DMS153 (cell line): ENCODE data around the gene ACCSL.
A peak's percentile ranks its signal among the peaks of the same experiment; 100 is the strongest.

Source experiments
- DNase-seq: peaks from one replicate; lab custom pipeline; 2025; lab: John Stamatoyannopoulos, UW

ACCSL gene

GRCh38 chr11:44018829-44019228, 29.0 kb upstream of the ACCSL start:
- DNase-seq: no peak

- no peak for DNase-seq
These were observed 22.8 kb upstream of the ACCSL start for GRCh38 chr11:44024977-44025376.

GRCh38 chr11:44025727-44026126, 22.1 kb upstream of the ACCSL start:
- DNase-seq: no peak

GRCh38 chr11:44028401-44028800, 19.4 kb upstream of the ACCSL start:
- DNase-seq: no peak

- DNase-seq: no peak
These were observed 18.8 kb upstream of the ACCSL start for GRCh38 chr11:44028816-44029506.

- no peak for DNase-seq
These were observed 18.3 kb upstream of the ACCSL start for GRCh38 chr11:44029507-44029845.

GRCh38 chr11:44029977-44030911, 17.5 kb upstream of the ACCSL start:
- DNase-seq: no peak

- DNase-seq: no peak
These were observed 16.8 kb upstream of the ACCSL start for GRCh38 chr11:44030996-44031395.

- no peak for DNase-seq
These were observed 16.2 kb upstream of the ACCSL start for GRCh38 chr11:44031549-44031948.

- no peak for DNase-seq
These were observed 15.3 kb upstream of the ACCSL start for GRCh38 chr11:44032299-44033085.

GRCh38 chr11:44033411-44033850, 14.3 kb upstream of the ACCSL start:
- no peak for DNase-seq

- DNase-seq: no peak
These were observed 13.9 kb upstream of the ACCSL start for GRCh38 chr11:44033856-44034255.

GRCh38 chr11:44034639-44035038, 13.1 kb upstream of the ACCSL start:
- DNase-seq: no peak

GRCh38 chr11:44036811-44037657, 10.7 kb upstream of the ACCSL start:
- peak; percentile 3 for DNase-seq

GRCh38 chr11:44037658-44037998, 10.2 kb upstream of the ACCSL start:
- no peak for DNase-seq

GRCh38 chr11:44043157-44043556, 4.6 kb upstream of the ACCSL start:
- no peak for DNase-seq

GRCh38 chr11:44046182-44046581, 1.6 kb upstream of the ACCSL start:
- DNase-seq: no peak

GRCh38 chr11:44047298-44047697, 483 bp upstream of the ACCSL start:
- no peak for DNase-seq

GRCh38 chr11:44049832-44050231, 2.1 kb downstream of the ACCSL start:
- DNase-seq: no peak

GRCh38 chr11:44051171-44051570, 3.4 kb downstream of the ACCSL start:
- no peak for DNase-seq

GRCh38 chr11:44057340-44057739, 9.6 kb downstream of the ACCSL start:
- no peak for DNase-seq

GRCh38 chr11:44058275-44058674, 10.5 kb downstream of the ACCSL start:
- DNase-seq: no peak
